Measurements from ENCODE around the gene CORO1C. TPM values are rescaled to one million over a fixed set of nuclear protein-coding genes. Genes with fewer than 3 reads are reported as not detected.

The CORO1C gene
- polyA plus RNA-seq, 2 of the 4 experiments (the other 2 are of a cell fraction): 166 to 245 TPM

DNA sequence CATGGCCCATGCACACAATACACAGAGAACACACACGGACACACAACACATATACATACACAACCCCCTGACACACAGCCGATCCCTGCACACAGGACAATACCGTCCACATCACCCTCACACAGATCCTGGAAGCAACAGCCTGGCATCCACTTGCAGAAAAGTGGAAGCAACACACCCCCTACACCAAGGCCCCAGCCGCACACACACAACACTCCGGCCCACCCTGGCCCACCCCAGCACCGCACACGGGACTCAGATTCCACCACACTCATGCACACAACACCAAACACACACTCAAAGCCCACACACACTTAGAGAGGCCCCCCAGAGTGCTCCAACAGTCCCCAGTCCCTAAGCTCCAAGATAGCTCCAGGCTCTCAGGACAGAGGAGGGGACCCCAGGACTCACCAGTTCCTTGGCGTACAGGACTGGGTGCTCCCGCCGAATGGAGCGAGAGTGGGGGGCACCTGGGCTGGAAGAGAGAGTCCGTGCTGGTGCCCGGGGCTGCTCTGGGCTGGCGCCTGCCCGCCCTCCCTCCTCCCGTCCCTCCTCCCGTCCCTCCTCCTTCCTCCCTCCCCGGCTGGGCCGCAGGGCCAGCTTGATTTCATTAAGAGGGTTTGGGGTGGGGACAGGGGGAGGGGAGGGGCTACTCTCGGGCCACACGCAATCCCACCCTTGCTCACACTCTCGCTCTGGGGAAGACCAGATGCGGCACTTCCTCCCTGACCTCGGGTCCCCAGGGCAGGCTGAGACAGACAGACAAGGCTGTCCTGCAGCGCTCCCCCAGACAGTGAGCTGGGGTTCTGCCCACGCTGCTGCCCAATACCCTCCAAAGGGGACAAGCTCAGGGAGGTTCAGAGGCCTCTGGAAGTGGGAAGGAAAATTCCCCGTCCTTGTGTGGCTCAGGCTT lies 133.5 kb downstream of the CORO1C start, which contains the start of gene TMEM119 (continued):
- TF ChIP-seq ZFP36 (IDR thresholded peaks at IDR 0.05; ENCODE audit: borderline replicate concordance, partially characterized antibody) (no peak), RARB (CRISPR knock-in tag; IDR thresholded peaks at IDR 0.05) (no peak), HEYL (CRISPR knock-in tag; IDR thresholded peaks at IDR 0.05) (no peak), KDM5A (IDR thresholded peaks at IDR 0.05) (no peak), NPAS2 (CRISPR knock-in tag; IDR thresholded peaks at IDR 0.05; ENCODE audit: borderline replicate concordance) (no peak), TP53 (CRISPR knock-in tag; IDR thresholded peaks at IDR 0.05) (no peak)
- TF ChIP-seq, protein P1, sequence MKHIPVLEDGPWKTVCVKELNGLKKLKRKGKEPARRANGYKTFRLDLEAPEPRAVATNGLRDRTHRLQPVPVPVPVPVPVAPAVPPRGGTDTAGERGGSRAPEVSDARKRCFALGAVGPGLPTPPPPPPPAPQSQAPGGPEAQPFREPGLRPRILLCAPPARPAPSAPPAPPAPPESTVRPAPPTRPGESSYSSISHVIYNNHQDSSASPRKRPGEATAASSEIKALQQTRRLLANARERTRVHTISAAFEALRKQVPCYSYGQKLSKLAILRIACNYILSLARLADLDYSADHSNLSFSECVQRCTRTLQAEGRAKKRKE (CRISPR knock-in tag; IDR thresholded peaks at IDR 0.05; ENCODE audit: low read depth): no peak

GRCh38 chr12:108596854-108597558 lies 134.3 kb downstream of the CORO1C start:
- H3K4me3 ChIP-seq: no peak overlapping the region
- DNase-seq (ENCODE audit: low read depth in 1 of 2, low spot score in 1 of 2) (no peak), ATAC-seq (no peak), FAIRE-seq (no peak)
- no peak overlapping the region for H3K27ac ChIP-seq
- H3K9me3 ChIP-seq: no peaks in the 10 kb centered on the region
- TF ChIP-seq USF2 (IDR thresholded peaks at IDR 0.05): peak; percentile 8; the same call in 1 of the 2 replicates
- TF ChIP-seq BCL3 (IDR thresholded peaks at IDR 0.05): no peak
- 58% methylated on average over 6 of the region's 10 CpGs for WGBS (ENCODE audit: missing lambda C conversion rate)
- H3K4me2 ChIP-seq: no peak overlapping the region
- CTCF ChIA-PET: interaction anchor here (0.6 to 17.9 kb wide), 2 partner anchors 22 to 516 kb away, joined by 4 to 166 read pairs; no protein-coding TSS in a partner anchor
- POLR2A ChIA-PET: no interaction called here
- no peaks in the 10 kb centered on the region for H3K4me1 ChIP-seq

DNA sequence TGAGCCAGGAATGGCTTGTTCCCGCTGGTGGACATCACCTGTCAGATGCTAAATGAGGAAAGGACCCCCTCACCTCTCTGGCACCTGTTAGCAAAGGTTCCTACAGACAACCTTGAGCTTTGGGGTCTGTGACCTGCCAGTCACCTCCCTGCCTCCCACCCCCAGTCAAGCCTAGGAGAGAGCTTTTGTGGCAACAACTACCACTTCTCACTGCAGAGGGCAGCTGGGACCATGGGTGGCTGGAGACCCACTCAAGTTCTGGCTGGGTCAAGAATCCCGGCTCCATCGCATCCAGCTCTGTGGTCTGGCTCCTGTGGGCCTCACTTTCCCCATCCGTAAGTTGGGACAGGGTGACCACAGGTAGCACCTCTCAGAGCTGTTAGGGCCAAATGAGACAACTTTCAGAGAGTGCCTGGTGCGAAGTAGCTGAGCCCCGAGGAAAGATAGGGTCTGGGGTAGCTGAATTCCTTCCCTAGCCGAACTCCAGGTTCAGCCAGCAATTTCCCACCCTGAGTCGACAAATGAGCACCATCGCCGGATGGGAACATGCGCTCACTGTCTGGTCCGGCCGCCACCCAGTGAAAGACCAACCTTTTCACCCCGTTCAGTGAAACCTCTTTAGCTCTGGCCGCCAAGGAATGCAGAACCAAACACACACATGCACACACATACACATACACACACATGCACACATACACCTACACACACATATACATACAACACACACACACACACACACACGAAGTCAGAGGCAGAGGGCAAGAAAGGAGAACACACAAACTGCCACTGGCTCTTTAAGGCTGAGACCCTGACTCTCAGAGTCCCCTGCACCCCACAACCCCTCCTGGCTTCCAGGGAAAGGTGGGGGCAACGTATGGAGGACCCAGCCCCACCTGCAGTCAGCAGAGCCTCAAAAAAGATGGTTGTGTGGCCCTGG lies 135.3 kb downstream of the CORO1C start:
- H3K27ac ChIP-seq: no peak overlapping the region
- H3K4me1 ChIP-seq: no peaks in the 10 kb centered on the region
- ChIA-PET POLR2A (no interaction called here), CTCF (interaction anchor here (17.9 kb wide), 1 partner anchor 23 kb away, joined by 166 read pairs; no protein-coding TSS in a partner anchor)
- ATAC-seq (no peak), FAIRE-seq (no peak), DNase-seq (ENCODE audit: low read depth in 1 of 2, low spot score in 1 of 2) (no peak)
- no peak overlapping the region for H3K4me2 ChIP-seq
- H3K9me3 ChIP-seq: no peaks in the 10 kb centered on the region
- no peak overlapping the region for H3K4me3 ChIP-seq
- 79% methylated on average over 17 of the region's 17 CpGs for WGBS (ENCODE audit: missing lambda C conversion rate)
- no peak for TF ChIP-seq REST (IDR thresholded peaks at IDR 0.05)
- TF ChIP-seq RNF2 (IDR thresholded peaks at IDR 0.05; ENCODE audit: borderline replicate concordance, low read depth): no peak
- no peak for TF ChIP-seq TFCP2L1 (CRISPR knock-in tag; IDR thresholded peaks at IDR 0.05)
- TF ChIP-seq MAZ (IDR thresholded peaks at IDR 0.05; ENCODE audit: borderline replicate concordance, low read depth, low read length): no peak
- TF ChIP-seq RCOR1 (IDR thresholded peaks at IDR 0.05; ENCODE audit: low read depth, low read length): no peak
- TF ChIP-seq, protein P2, sequence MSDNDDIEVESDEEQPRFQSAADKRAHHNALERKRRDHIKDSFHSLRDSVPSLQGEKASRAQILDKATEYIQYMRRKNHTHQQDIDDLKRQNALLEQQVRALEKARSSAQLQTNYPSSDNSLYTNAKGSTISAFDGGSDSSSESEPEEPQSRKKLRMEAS (IDR thresholded peaks at IDR 0.05): no peak
- TF ChIP-seq SMC3 (IDR thresholded peaks at IDR 0.05): no peak
- TF ChIP-seq CBX8 (IDR thresholded peaks at IDR 0.05): no peak
- TF ChIP-seq ZNF302 (CRISPR knock-in tag; IDR thresholded peaks at IDR 0.05): no peak
- no peak for TF ChIP-seq ZSCAN20 (CRISPR knock-in tag; IDR thresholded peaks at IDR 0.05)
- no peak for TF ChIP-seq ZFP36 (IDR thresholded peaks at IDR 0.05; ENCODE audit: borderline replicate concordance, partially characterized antibody)
- TF ChIP-seq HES2 (IDR thresholded peaks at IDR 0.05): no peak
- TF ChIP-seq NPAS2 (CRISPR knock-in tag; IDR thresholded peaks at IDR 0.05; ENCODE audit: borderline replicate concordance): no peak
- TF ChIP-seq HOXB5 (CRISPR knock-in tag; IDR thresholded peaks at IDR 0.05): no peak
- no peak for TF ChIP-seq HOXB13 (CRISPR knock-in tag; IDR thresholded peaks at IDR 0.05; ENCODE audit: low read depth)
- TF ChIP-seq CHD2 (IDR thresholded peaks at IDR 0.05; ENCODE audit: low read length, partially characterized antibody): no peak
